ENCODE data around the gene BST2.

The BST2 gene

DNA sequence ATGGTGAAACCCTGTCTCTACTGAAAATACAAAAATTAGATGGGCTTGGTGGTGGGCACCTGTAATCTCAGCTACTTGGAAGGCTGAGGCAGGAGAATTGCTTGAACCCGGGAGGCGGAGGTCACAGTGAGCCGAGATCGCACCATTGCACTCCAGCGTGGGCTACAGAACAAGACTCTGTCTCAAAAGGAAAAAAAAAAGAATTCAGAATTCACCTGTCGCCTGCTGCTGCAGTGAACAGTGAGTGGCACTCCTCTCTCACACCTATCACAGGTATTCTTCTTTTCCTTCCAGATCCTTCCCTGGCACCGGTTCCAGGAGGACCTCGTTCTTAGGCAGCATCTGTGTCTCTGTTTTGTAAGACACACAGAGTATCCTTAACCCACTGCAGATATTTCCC, 8.7 kb upstream of the BST2 start:
- H3K4me3 ChIP-seq (ENCODE audit: low read depth, low read length), result no peak overlapping the region
- TF ChIP-seq POLR2A (IDR thresholded peaks at IDR 0.05; ENCODE audit: extremely low read depth, insufficient read length), result no peak
- TF ChIP-seq, protein P1, sequence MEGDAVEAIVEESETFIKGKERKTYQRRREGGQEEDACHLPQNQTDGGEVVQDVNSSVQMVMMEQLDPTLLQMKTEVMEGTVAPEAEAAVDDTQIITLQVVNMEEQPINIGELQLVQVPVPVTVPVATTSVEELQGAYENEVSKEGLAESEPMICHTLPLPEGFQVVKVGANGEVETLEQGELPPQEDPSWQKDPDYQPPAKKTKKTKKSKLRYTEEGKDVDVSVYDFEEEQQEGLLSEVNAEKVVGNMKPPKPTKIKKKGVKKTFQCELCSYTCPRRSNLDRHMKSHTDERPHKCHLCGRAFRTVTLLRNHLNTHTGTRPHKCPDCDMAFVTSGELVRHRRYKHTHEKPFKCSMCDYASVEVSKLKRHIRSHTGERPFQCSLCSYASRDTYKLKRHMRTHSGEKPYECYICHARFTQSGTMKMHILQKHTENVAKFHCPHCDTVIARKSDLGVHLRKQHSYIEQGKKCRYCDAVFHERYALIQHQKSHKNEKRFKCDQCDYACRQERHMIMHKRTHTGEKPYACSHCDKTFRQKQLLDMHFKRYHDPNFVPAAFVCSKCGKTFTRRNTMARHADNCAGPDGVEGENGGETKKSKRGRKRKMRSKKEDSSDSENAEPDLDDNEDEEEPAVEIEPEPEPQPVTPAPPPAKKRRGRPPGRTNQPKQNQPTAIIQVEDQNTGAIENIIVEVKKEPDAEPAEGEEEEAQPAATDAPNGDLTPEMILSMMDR (IDR thresholded peaks at IDR 0.05; ENCODE audit: low read depth, low read length), result no peak
- TF ChIP-seq, protein P2, sequence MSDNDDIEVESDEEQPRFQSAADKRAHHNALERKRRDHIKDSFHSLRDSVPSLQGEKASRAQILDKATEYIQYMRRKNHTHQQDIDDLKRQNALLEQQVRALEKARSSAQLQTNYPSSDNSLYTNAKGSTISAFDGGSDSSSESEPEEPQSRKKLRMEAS (IDR thresholded peaks at IDR 0.05; ENCODE audit: low read depth, low read length), result no peak
- no peak for TF ChIP-seq MYC (IDR thresholded peaks at IDR 0.05; ENCODE audit: low read depth, low read length)
- DNase-seq (ENCODE audit: low read depth), result no peak

DNA sequence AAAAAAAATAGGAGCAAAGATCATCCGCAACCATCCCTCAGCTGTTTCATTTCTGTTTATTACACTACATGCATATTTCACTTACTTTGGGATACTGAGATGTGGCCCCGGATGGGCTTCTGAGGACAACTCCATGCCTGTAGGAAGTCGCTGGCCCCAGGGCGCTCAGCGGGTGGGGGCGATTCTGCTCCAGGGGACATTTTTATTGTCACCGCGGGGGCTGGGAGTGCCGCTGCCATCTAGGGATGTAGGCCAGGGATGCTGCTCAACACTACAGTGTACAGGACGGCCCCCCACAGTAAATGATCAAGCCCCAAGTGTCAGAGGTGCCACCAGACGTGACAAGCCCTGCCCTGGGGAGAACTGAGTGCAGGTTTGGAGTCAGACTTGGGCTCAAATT, 6.4 kb upstream of the BST2 start:
- TF ChIP-seq POLR2A (IDR thresholded peaks at IDR 0.05; ENCODE audit: extremely low read depth, insufficient read length), result no peak
- TF ChIP-seq, protein P1 (IDR thresholded peaks at IDR 0.05; ENCODE audit: low read depth, low read length), result no peak
- TF ChIP-seq MYC (IDR thresholded peaks at IDR 0.05; ENCODE audit: low read depth, low read length), result no peak
- TF ChIP-seq, protein P2 (IDR thresholded peaks at IDR 0.05; ENCODE audit: low read depth, low read length), result no peak
- DNase-seq (ENCODE audit: low read depth), result no peak
- no peak overlapping the region for H3K4me3 ChIP-seq (ENCODE audit: low read depth, low read length)

DNA sequence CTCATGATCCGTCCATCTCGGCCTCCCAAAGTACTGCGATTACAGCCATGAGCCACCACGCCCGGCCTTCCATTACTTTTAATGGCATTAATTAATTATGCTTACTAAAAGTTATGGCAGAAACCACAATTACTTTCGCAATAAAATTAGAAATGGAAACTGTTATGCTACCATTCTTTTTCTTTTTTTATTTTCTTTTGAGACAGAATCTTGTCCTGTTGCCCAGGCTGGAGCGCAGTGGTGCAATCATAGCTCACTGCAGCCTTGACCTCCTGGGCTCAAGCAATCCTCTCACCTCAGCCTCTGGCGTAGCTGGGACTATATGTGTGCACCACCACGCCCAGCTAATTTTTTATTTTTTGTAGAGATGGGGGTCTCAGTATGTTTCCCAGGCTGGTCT, 4.6 kb upstream of the BST2 start:
- TF ChIP-seq MYC (IDR thresholded peaks at IDR 0.05; ENCODE audit: low read depth, low read length), result no peak
- TF ChIP-seq POLR2A (IDR thresholded peaks at IDR 0.05; ENCODE audit: extremely low read depth, insufficient read length), result no peak
- TF ChIP-seq, protein P2 (IDR thresholded peaks at IDR 0.05; ENCODE audit: low read depth, low read length), result no peak
- TF ChIP-seq, protein P1 (IDR thresholded peaks at IDR 0.05; ENCODE audit: low read depth, low read length), result no peak
- H3K4me3 ChIP-seq (ENCODE audit: low read depth, low read length), result no peak overlapping the region
- DNase-seq (ENCODE audit: low read depth), result no peak

DNA sequence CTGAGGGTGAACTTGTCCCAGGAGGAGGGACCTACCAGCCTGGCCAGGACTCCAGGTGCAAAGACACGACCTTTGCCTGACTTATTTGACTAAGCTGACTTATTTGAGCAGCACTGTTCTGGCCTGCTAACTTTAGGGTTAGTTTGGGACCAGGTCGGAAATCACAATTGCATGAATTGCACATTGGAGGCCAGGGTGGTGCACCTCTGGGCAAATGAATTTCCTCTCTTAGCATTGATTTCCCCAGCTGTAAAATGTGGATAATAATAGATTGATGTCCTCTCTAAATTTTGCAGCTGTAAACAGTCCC, 1.4 kb upstream of the BST2 start:
- TF ChIP-seq POLR2A (IDR thresholded peaks at IDR 0.05; ENCODE audit: extremely low read depth, insufficient read length) (no peak), MYC (IDR thresholded peaks at IDR 0.05; ENCODE audit: low read depth, low read length) (no peak)
- TF ChIP-seq, protein P1 (IDR thresholded peaks at IDR 0.05; ENCODE audit: low read depth, low read length), result no peak
- TF ChIP-seq, protein P2 (IDR thresholded peaks at IDR 0.05; ENCODE audit: low read depth, low read length), result no peak
- H3K4me3 ChIP-seq (ENCODE audit: low read depth, low read length), result peak overlapping the region; percentile 74
- DNase-seq (ENCODE audit: low read depth), result no peak

DNA sequence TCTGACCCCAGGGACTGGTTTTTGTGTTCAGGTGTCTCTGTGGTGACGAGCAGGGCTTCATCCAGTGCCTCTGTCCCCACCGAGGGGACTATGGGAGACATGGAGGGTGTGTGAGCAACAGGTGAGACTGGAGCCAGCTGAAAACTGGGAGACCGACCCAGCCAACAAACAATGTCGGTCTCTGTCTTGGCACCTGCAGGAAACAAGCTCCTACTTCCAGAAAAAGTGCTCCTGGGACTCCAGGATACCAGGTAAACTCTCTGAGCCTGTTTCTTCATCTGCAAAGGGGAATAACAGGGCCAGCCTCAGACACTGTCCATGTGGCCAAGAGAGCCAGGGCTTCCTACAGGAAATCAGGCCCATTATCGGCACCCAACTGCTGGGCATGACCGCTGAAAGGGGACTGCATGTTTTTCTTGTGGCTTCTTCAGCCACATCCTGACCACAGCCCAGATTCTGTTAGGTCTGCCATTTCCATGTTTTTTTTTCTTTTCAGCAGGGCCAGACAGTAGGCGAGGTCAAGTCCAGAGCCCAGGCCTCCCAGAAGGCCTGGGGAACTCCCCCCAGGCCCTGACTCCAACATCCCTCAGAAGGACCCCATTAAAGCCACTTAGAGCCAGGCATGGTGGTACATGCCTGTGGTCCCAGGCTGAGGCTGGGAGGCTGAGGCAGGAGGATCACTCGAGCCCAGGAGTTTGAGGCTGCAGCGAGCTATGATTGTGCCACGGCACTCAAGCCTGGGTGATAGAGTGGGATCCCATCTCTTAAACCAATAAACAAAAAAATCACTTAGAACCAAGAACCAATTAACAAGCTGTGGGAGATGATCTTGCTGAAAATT, 836 bp upstream of the BST2 start:
- DNase-seq (ENCODE audit: low read depth), result peak; percentile 89
- TF ChIP-seq MYC (IDR thresholded peaks at IDR 0.05; ENCODE audit: low read depth, low read length), result peak; percentile 74; the same call in 1 of the 2 replicates
- TF ChIP-seq, protein P1 (IDR thresholded peaks at IDR 0.05; ENCODE audit: low read depth, low read length), result no peak
- TF ChIP-seq POLR2A (IDR thresholded peaks at IDR 0.05; ENCODE audit: extremely low read depth, insufficient read length), result no peak
- TF ChIP-seq, protein P2 (IDR thresholded peaks at IDR 0.05; ENCODE audit: low read depth, low read length), result peak; percentile 77
- peak overlapping the region; percentile 74 for H3K4me3 ChIP-seq (ENCODE audit: low read depth, low read length)

Data from NB4 (cell line).